Measurements from ENCODE around the gene ACTMAP. TPM values are rescaled to one million over a fixed set of nuclear protein-coding genes. Genes with fewer than 3 reads are reported as not detected.

ACTMAP gene
- total and polyA plus RNA-seq, 2 of the 8 experiments (the other 6 are each of a cell fraction or from before 2014, with no cell fraction given), result 24.1 to 26.5 TPM

DNA sequence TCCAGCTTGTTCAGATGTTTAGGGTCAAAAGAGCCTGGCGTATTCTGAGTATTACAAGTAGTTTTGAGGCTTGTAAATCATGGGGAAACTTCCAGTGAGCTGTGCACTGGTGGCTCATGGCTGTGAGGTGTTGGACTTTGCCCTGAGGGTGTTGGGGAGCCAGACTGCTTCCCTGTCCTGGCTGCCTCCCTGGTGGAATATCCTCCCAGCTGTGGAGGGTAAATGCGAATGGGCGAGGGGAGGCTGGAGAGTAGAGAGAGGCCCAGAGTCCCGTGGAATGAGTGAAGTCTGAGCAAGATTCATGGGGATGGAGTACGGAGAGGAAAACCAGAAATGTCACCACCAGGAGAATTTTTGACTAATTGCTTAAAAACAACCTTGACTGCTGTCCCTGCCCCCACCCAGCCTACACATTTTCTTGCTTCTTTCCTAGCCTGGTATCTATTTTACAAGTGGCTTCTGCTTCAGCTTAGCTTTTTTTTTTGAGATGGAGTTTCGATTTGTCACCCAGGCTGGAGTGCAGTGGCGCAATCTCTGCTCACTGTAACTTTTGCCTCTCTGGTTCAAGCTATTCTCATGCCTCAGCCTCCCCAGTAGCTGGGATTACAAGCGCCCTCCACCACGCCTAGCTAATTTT is 4.5 kb upstream of the ACTMAP start (continued):
- TF ChIP-seq SIRT6 (IDR thresholded peaks at IDR 0.05; ENCODE audit: low read length), result no peak

Data from H1 (cell line).